H9 (cell line): ENCODE results near the gene LRRC3. TPM values are rescaled to one million over a fixed set of nuclear protein-coding genes. Genes with fewer than 3 reads are reported as not detected.

Source experiments
- DNase-seq: peaks from one replicate; pipeline ENCODE4 v3.0.0-alpha.2; 2017
- H2AFZ ChIP-seq: one replicate; pipeline ENCODE4 v1.6.1; 2013; ENCODE audit warnings: mild to moderate bottlenecking, low read length, control low read depth, moderate library complexity
- H2AK5ac ChIP-seq: 2 replicates; pipeline ENCODE4 v1.6.1; 2013; ENCODE audit warnings: low read length, control low read depth, mixed read lengths; ENCODE audit not compliant: insufficient read length
- H2BK120ac ChIP-seq: one replicate; pipeline ENCODE4 v1.6.1; 2013; ENCODE audit warnings: low read depth, mild to moderate bottlenecking, low read length, control low read depth, inconsistent platforms; ENCODE audit not compliant: poor library complexity, severe bottlenecking
- H2BK12ac ChIP-seq: 2 replicates; pipeline ENCODE4 v1.6.1; 2013; ENCODE audit warnings: low read length, control low read depth, mixed read lengths, low read depth; ENCODE audit not compliant: insufficient read length
- H2BK15ac ChIP-seq: 2 replicates; pipeline ENCODE4 v1.6.1; 2013; ENCODE audit warnings: low read depth, low read length, control low read depth
- H2BK20ac ChIP-seq: one replicate; pipeline ENCODE4 v1.6.1; 2013; ENCODE audit warnings: low read depth, mild to moderate bottlenecking, low read length, control low read depth, inconsistent platforms; ENCODE audit not compliant: poor library complexity, severe bottlenecking
- H2BK5ac ChIP-seq: 2 replicates; pipeline ENCODE4 v1.6.1; 2013; ENCODE audit warnings: low read length, control low read depth, mixed read lengths; ENCODE audit not compliant: insufficient read length
- H3K14ac ChIP-seq: 2 replicates; pipeline ENCODE4 v1.6.1; 2013; ENCODE audit warnings: low read length, control low read depth; ENCODE audit not compliant: insufficient read depth
- H3K18ac ChIP-seq: 2 replicates; pipeline ENCODE4 v1.6.1; 2013; ENCODE audit warnings: low read depth, mild to moderate bottlenecking, mixed read lengths, low read length, control low read depth; ENCODE audit not compliant: insufficient read length
- H3K23ac ChIP-seq: 2 replicates; pipeline ENCODE4 v1.6.1; 2013; ENCODE audit warnings: low read length, control low read depth, mixed read lengths, low read depth; ENCODE audit not compliant: insufficient read length
- H3K23me2 ChIP-seq: 2 replicates; pipeline ENCODE4 v1.6.1; 2013; ENCODE audit warnings: low read depth, mild to moderate bottlenecking, mixed read lengths, low read length, control low read depth; ENCODE audit not compliant: insufficient read length, poor library complexity, severe bottlenecking
- H3K27ac ChIP-seq: 2 replicates; pipeline ENCODE4 v1.5.1; 2013; ENCODE audit warnings: low read length, control low read depth, mixed read lengths, low read depth; ENCODE audit not compliant: insufficient read length
- H3K27me3 ChIP-seq: 2 replicates; pipeline ENCODE4 v1.6.1; 2013; ENCODE audit warnings: low read length, control low read depth, inconsistent platforms; ENCODE audit not compliant: insufficient read depth
- H3K4ac ChIP-seq: 2 replicates; pipeline ENCODE4 v1.6.1; 2013; ENCODE audit warnings: low read depth, mild to moderate bottlenecking, control low read depth, inconsistent platforms, low read length, moderate library complexity
- H3K4me1 ChIP-seq: 2 replicates; pipeline ENCODE4 v1.6.1; 2013; ENCODE audit warnings: low read length, control low read depth, inconsistent platforms; ENCODE audit not compliant: insufficient read depth
- H3K4me2 ChIP-seq: 2 replicates; pipeline ENCODE4 v1.6.1; 2013; ENCODE audit warnings: low read length, control low read depth, mixed read lengths; ENCODE audit not compliant: insufficient read length, insufficient read depth
- H3K56ac ChIP-seq: 2 replicates; pipeline ENCODE4 v1.6.1; 2013; ENCODE audit warnings: low read depth, mild to moderate bottlenecking, mixed read lengths, low read length, control low read depth; ENCODE audit not compliant: insufficient read length
- H3K79me1 ChIP-seq: 2 replicates; pipeline ENCODE4 v1.6.1; 2013; ENCODE audit warnings: low read depth, mild to moderate bottlenecking, moderate library complexity, low read length, control low read depth, inconsistent platforms; ENCODE audit not compliant: insufficient read depth, poor library complexity, severe bottlenecking
- H3K79me2 ChIP-seq: 2 replicates; pipeline ENCODE4 v1.6.1; 2013; ENCODE audit warnings: low read length, control low read depth, inconsistent platforms; ENCODE audit not compliant: insufficient read depth
- H3K9ac ChIP-seq: 2 replicates; pipeline ENCODE4 v1.6.1; 2013; ENCODE audit warnings: low read length, control low read depth, mixed read lengths; ENCODE audit not compliant: insufficient read length; ENCODE audit errors: extremely low read depth
- H3K9me3 ChIP-seq: one replicate; pipeline ENCODE4 v1.6.1; 2013; ENCODE audit warnings: low read depth, low read length, inconsistent platforms; ENCODE audit not compliant: control insufficient read depth
- H3T11ph ChIP-seq: one replicate; pipeline ENCODE4 v1.6.1; 2013; ENCODE audit warnings: mild to moderate bottlenecking, low read length, control low read depth, inconsistent platforms
- H4K20me1 ChIP-seq: one replicate; pipeline ENCODE4 v1.6.1; 2013; ENCODE audit not compliant: control insufficient read depth, insufficient read length, insufficient read depth
- H4K5ac ChIP-seq: 2 replicates; pipeline ENCODE4 v1.6.1; 2013; ENCODE audit warnings: low read depth, mild to moderate bottlenecking, mixed read lengths, low read length, control low read depth; ENCODE audit not compliant: insufficient read length
- H4K8ac ChIP-seq: replicated peaks from 2 replicates; pipeline ENCODE4 v1.6.1; 2013; ENCODE audit warnings: low read length, control low read depth, mixed read lengths, low read depth; ENCODE audit not compliant: insufficient read length
- H4K91ac ChIP-seq: 2 replicates; pipeline ENCODE4 v1.6.1; 2013; ENCODE audit warnings: low read depth, mild to moderate bottlenecking, moderate library complexity, mixed read lengths, low read length, control low read depth; ENCODE audit not compliant: insufficient read length
- H3K27ac Mint-ChIP-seq, 3 experiments: 2 replicates in 2 of 3; 3 replicates in 1 of 3; pipeline ENCODE4 v1.8.0; 2020 to 2021; ENCODE audit warnings: mixed read lengths in 3 of 3, mild to moderate bottlenecking in 1 of 3, moderate library complexity in 1 of 3
- H3K27me3 Mint-ChIP-seq: 2 replicates; pipeline ENCODE4 v1.8.0; 2021; ENCODE audit warnings: low read depth, mild to moderate bottlenecking, moderate library complexity, mixed read lengths
- H3K36me3 Mint-ChIP-seq, 3 experiments: 2 replicates in 2 of 3; 3 replicates in 1 of 3; pipeline ENCODE4 v1.8.0; 2020 to 2021; ENCODE audit warnings: low read depth in 3 of 3, mixed read lengths in 3 of 3; ENCODE audit not compliant: insufficient read depth in 1 of 3
- H3K4me1 Mint-ChIP-seq, 2 experiments: 2 replicates each; pipeline ENCODE4 v1.8.0; 2020; ENCODE audit warnings: mixed read lengths in 2 of 2
- H3K4me3 Mint-ChIP-seq, 2 experiments: 2 replicates in 1 of 2; 3 replicates in 1 of 2; pipeline ENCODE4 v1.8.0; 2020 to 2021; ENCODE audit warnings: mild to moderate bottlenecking in 2 of 2, mixed read lengths in 2 of 2, moderate library complexity in 1 of 2
- H3K9me3 Mint-ChIP-seq, 2 experiments: 2 replicates in 1 of 2; 3 replicates in 1 of 2; pipeline ENCODE4 v1.8.0; 2020; ENCODE audit warnings: mild to moderate bottlenecking in 2 of 2, mixed read lengths in 2 of 2, moderate library complexity in 1 of 2
- CTCF ChIP-seq: fragments of 200-600 bp; sonication (generic); conservative IDR thresholded peaks from 3 replicates; pipeline ENCODE4 v1.8.0; 2021; ENCODE audit warnings: antibody characterized with exemption, mild to moderate bottlenecking
- WGBS: extraction: QIAGEN DNeasy Blood & Tissue Kit; methylation state at CpG from one replicate; pipeline ENCODE4 v1.1.7; 2013; ENCODE audit warnings: missing lambda C conversion rate, low lambda C conversion rate, mixed read lengths; ENCODE audit not compliant: insufficient read length; ENCODE audit errors: extremely low coverage; 5-methylcytosine and 5-hydroxymethylcytosine counted together
- total RNA-seq: library from RNA; stranded (reverse); gene quantifications from 2 replicates; pipeline ENCODE4 v1.2.1, GENCODE V29; 2021

LRRC3 gene
- total RNA-seq, 1 experiment from 2014 or later = 3.1 TPM

- Histone ChIP-seq H2BK120ac (no peak overlapping the region), H3T11ph (no peak overlapping the region), H3K18ac (no peak overlapping the region), H3K56ac (no peak overlapping the region), H3K23ac (no peak overlapping the region), H2BK20ac (no peak overlapping the region), H3K79me2 (no peaks in the 10 kb centered on the region), H2BK12ac (no peak overlapping the region), H2AK5ac (no peak overlapping the region), H3K27ac (no peak overlapping the region), H3K4ac (no peak overlapping the region), H4K20me1 (no peaks in the 10 kb centered on the region), H3K79me1 (no peaks in the 10 kb centered on the region), H3K9ac (no peak overlapping the region), H4K5ac (no peak overlapping the region), H3K14ac (no peak overlapping the region), H2BK5ac (no peak overlapping the region), H3K9me3 (no peaks in the 10 kb centered on the region), H2AFZ (no peak overlapping the region), H4K91ac (no peak overlapping the region), H3K4me1 (no peaks in the 10 kb centered on the region), H4K8ac (no peak overlapping the region), H3K23me2 (no peaks in the 10 kb centered on the region), H2BK15ac (no peak overlapping the region), H3K4me2 (no peak overlapping the region), H3K27me3 (no peaks in the 10 kb centered on the region)
- no peak for DNase-seq
- H3K4me1 Mint-ChIP-seq = 0 out of 4 replicates have a peak, but pooled peaks cover 2 to 5% of the 10 kb centered on the region in 2 experiments
- no peaks in the 10 kb centered on the region for H3K9me3 Mint-ChIP-seq
- no peak overlapping the region for H3K27ac Mint-ChIP-seq
- no CpG with 5 or more reads among the region's 20 CpGs for WGBS
- no peak overlapping the region for H3K4me3 Mint-ChIP-seq
- no peaks in the 10 kb centered on the region; a peak in 1 of 7 replicates for H3K36me3 Mint-ChIP-seq
- TF ChIP-seq CTCF = no peak
- H3K27me3 Mint-ChIP-seq = no peaks in the 10 kb centered on the region; the same call in 1 of the 2 replicates
These were observed 13.6 kb upstream of the LRRC3 start for GRCh38 chr21:44441581-44442265.
